Measurements from ENCODE around the gene GAREM1. TPM values are rescaled to one million over a fixed set of nuclear protein-coding genes. Genes with fewer than 3 reads are reported as not detected.

GAREM1 gene
- total and polyA plus RNA-seq, 2 experiments from 2014 or later, result 6.9 to 7.1 TPM

- no peaks in the 10 kb centered on the region for H3K27me3 ChIP-seq
- H4K20me1 ChIP-seq (ENCODE audit: insufficient read depth, poor library complexity, severe bottlenecking), result no peaks in the 10 kb centered on the region
- no peak overlapping the region for H3K4me2 ChIP-seq
- TF ChIP-seq EZH2phosphoT487 (IDR thresholded peaks at IDR 0.05; ENCODE audit: low read depth, severe bottlenecking, unreplicated experiment), result no peak
- TF ChIP-seq CTCF (IDR thresholded peaks at IDR 0.05; ENCODE audit: poor library complexity), result no peak
- no peak for TF ChIP-seq EZH2 (IDR thresholded peaks at IDR 0.05; ENCODE audit: borderline replicate concordance)
- no peaks in the 10 kb centered on the region for H3K79me2 ChIP-seq
- no peak overlapping the region for H3K4me3 ChIP-seq
- no peaks in the 10 kb centered on the region for H3K9me2 ChIP-seq (replicated peaks; ENCODE audit: insufficient read depth)
- peaks cover 13% of the 10 kb centered on the region for H3K4me1 ChIP-seq (ENCODE audit: insufficient read depth)
- H2AFZ ChIP-seq, result no peak overlapping the region
- WGBS (ENCODE audit: low lambda C conversion rate, missing lambda C conversion rate), result 85% methylated on average over 4 of the region's 4 CpGs
- no peak overlapping the region for H3K27ac ChIP-seq
- no peak for DNase-seq (ENCODE audit: low spot score)
- H3K9me3 ChIP-seq (ENCODE audit: low read depth), result no peaks in the 10 kb centered on the region
- H3K36me3 ChIP-seq (replicated peaks; ENCODE audit: insufficient read depth, low read depth), result no peaks in the 10 kb centered on the region
Observed at GRCh38 chr18:32280911-32281310, 189.8 kb downstream of the GAREM1 start.

GRCh38 chr18:32280188-32280783 is 190.4 kb downstream of the GAREM1 start:
- TF ChIP-seq EZH2phosphoT487 (IDR thresholded peaks at IDR 0.05; ENCODE audit: low read depth, severe bottlenecking, unreplicated experiment) (no peak), CTCF (IDR thresholded peaks at IDR 0.05; ENCODE audit: poor library complexity) (no peak), EZH2 (IDR thresholded peaks at IDR 0.05; ENCODE audit: borderline replicate concordance) (no peak)
- Histone ChIP-seq H3K9me2 (replicated peaks; ENCODE audit: insufficient read depth) (no peaks in the 10 kb centered on the region), H3K4me2 (no peak overlapping the region), H3K79me2 (no peaks in the 10 kb centered on the region), H3K36me3 (replicated peaks; ENCODE audit: insufficient read depth, low read depth) (no peaks in the 10 kb centered on the region), H3K4me1 (ENCODE audit: insufficient read depth) (peaks cover 13% of the 10 kb centered on the region), H3K27me3 (no peaks in the 10 kb centered on the region), H3K4me3 (no peak overlapping the region), H3K9me3 (ENCODE audit: low read depth) (no peaks in the 10 kb centered on the region), H4K20me1 (ENCODE audit: insufficient read depth, poor library complexity, severe bottlenecking) (no peaks in the 10 kb centered on the region), H2AFZ (no peak overlapping the region), H3K27ac (no peak overlapping the region)
- WGBS (ENCODE audit: low lambda C conversion rate, missing lambda C conversion rate), result 68% methylated on average over 4 of the region's 4 CpGs
- no peak for DNase-seq (ENCODE audit: low spot score)

- H3K4me3 ChIP-seq, result no peak overlapping the region
- no peaks in the 10 kb centered on the region for H3K9me3 ChIP-seq (ENCODE audit: low read depth)
- H2AFZ ChIP-seq, result no peak overlapping the region
- H3K27me3 ChIP-seq, result no peaks in the 10 kb centered on the region
- H3K4me1 ChIP-seq (ENCODE audit: insufficient read depth), result peaks cover 13% of the 10 kb centered on the region
- no peaks in the 10 kb centered on the region for H3K36me3 ChIP-seq (replicated peaks; ENCODE audit: insufficient read depth, low read depth)
- no peaks in the 10 kb centered on the region for H3K79me2 ChIP-seq
- H3K9me2 ChIP-seq (replicated peaks; ENCODE audit: insufficient read depth), result no peaks in the 10 kb centered on the region
- TF ChIP-seq CTCF (IDR thresholded peaks at IDR 0.05; ENCODE audit: poor library complexity) (no peak), EZH2 (IDR thresholded peaks at IDR 0.05; ENCODE audit: borderline replicate concordance) (no peak), EZH2phosphoT487 (IDR thresholded peaks at IDR 0.05; ENCODE audit: low read depth, severe bottlenecking, unreplicated experiment) (no peak)
- H4K20me1 ChIP-seq (ENCODE audit: insufficient read depth, poor library complexity, severe bottlenecking), result no peaks in the 10 kb centered on the region
- 56% methylated on average over 4 of the region's 4 CpGs for WGBS (ENCODE audit: low lambda C conversion rate, missing lambda C conversion rate)
- H3K4me2 ChIP-seq, result peak overlapping the region; percentile 27
- H3K27ac ChIP-seq, result peak overlapping the region; percentile 39
- DNase-seq (ENCODE audit: low spot score), result no peak
Observed at GRCh38 chr18:32278177-32278799, 192.4 kb downstream of the GAREM1 start.
